NCI-H345 (cell line): Measurements from ENCODE around the gene EPM2A.
A peak's percentile ranks its signal among the peaks of the same experiment; 100 is the strongest.

Experiments used
- DNase-seq: peaks from one replicate; lab custom pipeline; 2025; lab: John Stamatoyannopoulos, UW

Gene EPM2A

GRCh38 chr6:145670311-145670710 is 65.0 kb downstream of the EPM2A start:
- no peak for DNase-seq

- DNase-seq, result no peak
Observed at GRCh38 chr6:145669627-145670034, 65.7 kb downstream of the EPM2A start.

- DNase-seq, result no peak
Observed at GRCh38 chr6:145668844-145669243, 66.5 kb downstream of the EPM2A start.

GRCh38 chr6:145660676-145661075 is 74.6 kb downstream of the EPM2A start:
- DNase-seq, result no peak

GRCh38 chr6:145656128-145656527 is 79.2 kb downstream of the EPM2A start:
- no peak for DNase-seq

GRCh38 chr6:145652572-145652971 is 82.7 kb downstream of the EPM2A start:
- no peak for DNase-seq

- DNase-seq, result no peak
Observed at GRCh38 chr6:145651988-145652387, 83.3 kb downstream of the EPM2A start.

GRCh38 chr6:145648149-145648548 is 87.2 kb downstream of the EPM2A start:
- no peak for DNase-seq

- DNase-seq, result no peak
Observed at GRCh38 chr6:145647602-145648001, 87.7 kb downstream of the EPM2A start.

- DNase-seq, result no peak
Observed at GRCh38 chr6:145643760-145644159, 91.6 kb downstream of the EPM2A start.

GRCh38 chr6:145633981-145634627 is 101.2 kb downstream of the EPM2A start:
- peak; percentile 78 for DNase-seq

GRCh38 chr6:145632971-145633370 is 102.3 kb downstream of the EPM2A start:
- DNase-seq, result no peak

GRCh38 chr6:145631374-145631773 is 103.9 kb downstream of the EPM2A start:
- DNase-seq, result no peak

GRCh38 chr6:145630598-145630997 is 104.7 kb downstream of the EPM2A start:
- DNase-seq, result no peak

GRCh38 chr6:145629478-145629877 is 105.8 kb downstream of the EPM2A start:
- DNase-seq, result peak; percentile 18

GRCh38 chr6:145627451-145627850 is 107.9 kb downstream of the EPM2A start:
- DNase-seq, result no peak

GRCh38 chr6:145626857-145627256 is 108.5 kb downstream of the EPM2A start:
- DNase-seq, result no peak

GRCh38 chr6:145623231-145623630 is 112.1 kb downstream of the EPM2A start:
- no peak for DNase-seq

GRCh38 chr6:145621776-145622175 is 113.5 kb downstream of the EPM2A start:
- no peak for DNase-seq

- DNase-seq, result no peak
Observed at GRCh38 chr6:145620088-145620487, 115.2 kb downstream of the EPM2A start.

- DNase-seq, result no peak
Observed at GRCh38 chr6:145609521-145609920, 125.8 kb downstream of the EPM2A start.

GRCh38 chr6:145608850-145609249 is 126.5 kb downstream of the EPM2A start:
- DNase-seq, result no peak

GRCh38 chr6:145603991-145604390 is 131.3 kb downstream of the EPM2A start:
- no peak for DNase-seq

- no peak for DNase-seq
Observed at GRCh38 chr6:145603424-145603833, 131.9 kb downstream of the EPM2A start.
